Panc1 (cell line): Measurements from ENCODE around the gene CAMSAP3. TPM values are rescaled to one million over a fixed set of nuclear protein-coding genes. Genes with fewer than 3 reads are reported as not detected.
A peak's percentile ranks its signal among the peaks of the same experiment; 100 is the strongest.

Experiments used
- ATAC-seq: fragments of 200-7000 bp; cut with Tn5 transposase; 2 replicates; pipeline ENCODE4 v1.9.1; 2020; ENCODE audit warnings: mild to moderate bottlenecking, moderate library complexity
- Bru-seq: library from RNA; stranded (reverse); fragments of 400-500 nt; gene quantifications from one replicate; lab custom pipeline; 2021; lab: Mats Ljungman, UMichigan
- BruChase-seq, 2 experiments: library from RNA; stranded (reverse); fragments of 400-500 nt; gene quantifications; one replicate each; lab custom pipeline; 2021; lab: Mats Ljungman, UMichigan
- BruUV-seq: library from RNA; stranded (reverse); fragments of 400-500 nt; replicated peaks from 2 replicates; lab custom pipeline; 2021; lab: Mats Ljungman, UMichigan
- CTCF ChIA-PET: fragments of 300-600 bp; sonication (Branson Sonifier 250); formaldehyde crosslinking; loops from one replicate; lab custom pipeline; 2022; ENCODE audit warnings: antibody characterized with exemption; lab: Charles Lee
- POLR2A ChIA-PET: fragments of 300-600 bp; sonication (Branson Sonifier 250); formaldehyde crosslinking; loops from one replicate; lab custom pipeline; 2022; ENCODE audit warnings: antibody characterized with exemption; lab: Charles Lee
- DNase-seq: peaks from one replicate; pipeline ENCODE4 v3.0.0-alpha.2; 2010; ENCODE audit warnings: low read depth, low spot score
- H3K27ac ChIP-seq: 2 replicates; pipeline ENCODE4 v1.5.1; 2011; ENCODE audit warnings: mild to moderate bottlenecking, low read length, inconsistent platforms
- H3K27me3 ChIP-seq: fragments of 200-500 bp; sonication (Bioruptor generic); 2 replicates; pipeline ENCODE4 v1.6.0; 2014; ENCODE audit warnings: low read length, inconsistent platforms; ENCODE audit not compliant: control insufficient read depth, insufficient read depth
- H3K36me3 ChIP-seq: fragments of 200-500 bp; sonication (Bioruptor generic); 2 replicates; pipeline ENCODE4 v1.5.1; 2014; ENCODE audit warnings: inconsistent platforms, mild to moderate bottlenecking, low read length, moderate library complexity; ENCODE audit not compliant: control insufficient read depth, insufficient read depth
- H3K4me1 ChIP-seq: 2 replicates; pipeline ENCODE4 v1.5.1; 2011; ENCODE audit warnings: inconsistent platforms, mild to moderate bottlenecking, low read length, moderate library complexity; ENCODE audit not compliant: control insufficient read depth, insufficient read depth
- H3K4me3 ChIP-seq, 2 experiments: 2 replicates each; pipeline ENCODE4 v1.5.1; 2011 to 2012; ENCODE audit warnings: low read depth in 2 of 2, low read length in 2 of 2, mild to moderate bottlenecking in 2 of 2, inconsistent platforms in 1 of 2, moderate library complexity in 1 of 2
- H3K9me3 ChIP-seq: fragments of 200-500 bp; sonication (Bioruptor generic); 2 replicates; pipeline ENCODE4 v1.5.1; 2014; ENCODE audit warnings: low read depth, mild to moderate bottlenecking, inconsistent platforms, low read length, moderate library complexity; ENCODE audit not compliant: control insufficient read depth, insufficient read depth
- POLR2AphosphoS5 ChIP-seq: IDR thresholded peaks from 2 replicates; pipeline ENCODE4 v1.6.1; 2012; ENCODE audit warnings: mild to moderate bottlenecking, low read depth, low read length, moderate library complexity
- SIN3A ChIP-seq: IDR thresholded peaks from 2 replicates; pipeline ENCODE4 v1.6.1; 2012; ENCODE audit warnings: low read depth, mild to moderate bottlenecking, low read length, moderate library complexity, borderline replicate concordance; ENCODE audit not compliant: insufficient read depth
- TCF7L2 ChIP-seq: IDR thresholded peaks from 2 replicates; pipeline ENCODE4 v1.6.1; 2011; ENCODE audit warnings: mild to moderate bottlenecking, low read depth, low read length, inconsistent platforms
- in situ Hi-C: cut with HindIII; loops from 2 replicates; pipeline ENCODE4 v1.10.0; 2016; ENCODE audit warnings: low sequenced_read_pairs, low pct_unique_long_range_greater_than_20kb
- intact Hi-C: fragments of 100-400 bp; cut with micrococcal nuclease; formaldehyde crosslinking; loops from one replicate; pipeline ENCODE4 v1.10.0; 2022; ENCODE audit not compliant: unreplicated experiment
- long read RNA-seq: library from polyadenylated mRNA; unstranded; transcript quantifications from one replicate; pipeline ENCODE4 v2.0.0, GENCODE V29; 2021; ENCODE audit not compliant: unreplicated experiment
- polyA plus RNA-seq: library from polyadenylated mRNA; unstranded; fragments of >200 nt; gene quantifications from one replicate; pipeline ENCODE4 v1.2.1, GENCODE V29; 2012; ENCODE audit warnings: missing spikeins; ENCODE audit not compliant: insufficient read length
- total RNA-seq: library from RNA; stranded (reverse); gene quantifications from one replicate; pipeline ENCODE4 v1.2.1, GENCODE V29; 2021; ENCODE audit not compliant: unreplicated experiment
- TF ChIP-seq, protein P1 (sequence below), 2 experiments: IDR thresholded peaks; 2 replicates each; pipeline ENCODE4 v1.6.1; 2011 to 2012; ENCODE audit warnings: low read depth in 2 of 2, control low read depth in 1 of 2, low read length in 1 of 2, mild to moderate bottlenecking in 1 of 2, moderate library complexity in 1 of 2; ENCODE audit not compliant: insufficient read depth in 1 of 2
- TF ChIP-seq, protein P2 (sequence below): fragments of 450-650 bp; IDR thresholded peaks from 2 replicates; pipeline ENCODE4 v1.5.1; 2017; ENCODE audit warnings: mild to moderate bottlenecking

The CAMSAP3 gene, protein sequence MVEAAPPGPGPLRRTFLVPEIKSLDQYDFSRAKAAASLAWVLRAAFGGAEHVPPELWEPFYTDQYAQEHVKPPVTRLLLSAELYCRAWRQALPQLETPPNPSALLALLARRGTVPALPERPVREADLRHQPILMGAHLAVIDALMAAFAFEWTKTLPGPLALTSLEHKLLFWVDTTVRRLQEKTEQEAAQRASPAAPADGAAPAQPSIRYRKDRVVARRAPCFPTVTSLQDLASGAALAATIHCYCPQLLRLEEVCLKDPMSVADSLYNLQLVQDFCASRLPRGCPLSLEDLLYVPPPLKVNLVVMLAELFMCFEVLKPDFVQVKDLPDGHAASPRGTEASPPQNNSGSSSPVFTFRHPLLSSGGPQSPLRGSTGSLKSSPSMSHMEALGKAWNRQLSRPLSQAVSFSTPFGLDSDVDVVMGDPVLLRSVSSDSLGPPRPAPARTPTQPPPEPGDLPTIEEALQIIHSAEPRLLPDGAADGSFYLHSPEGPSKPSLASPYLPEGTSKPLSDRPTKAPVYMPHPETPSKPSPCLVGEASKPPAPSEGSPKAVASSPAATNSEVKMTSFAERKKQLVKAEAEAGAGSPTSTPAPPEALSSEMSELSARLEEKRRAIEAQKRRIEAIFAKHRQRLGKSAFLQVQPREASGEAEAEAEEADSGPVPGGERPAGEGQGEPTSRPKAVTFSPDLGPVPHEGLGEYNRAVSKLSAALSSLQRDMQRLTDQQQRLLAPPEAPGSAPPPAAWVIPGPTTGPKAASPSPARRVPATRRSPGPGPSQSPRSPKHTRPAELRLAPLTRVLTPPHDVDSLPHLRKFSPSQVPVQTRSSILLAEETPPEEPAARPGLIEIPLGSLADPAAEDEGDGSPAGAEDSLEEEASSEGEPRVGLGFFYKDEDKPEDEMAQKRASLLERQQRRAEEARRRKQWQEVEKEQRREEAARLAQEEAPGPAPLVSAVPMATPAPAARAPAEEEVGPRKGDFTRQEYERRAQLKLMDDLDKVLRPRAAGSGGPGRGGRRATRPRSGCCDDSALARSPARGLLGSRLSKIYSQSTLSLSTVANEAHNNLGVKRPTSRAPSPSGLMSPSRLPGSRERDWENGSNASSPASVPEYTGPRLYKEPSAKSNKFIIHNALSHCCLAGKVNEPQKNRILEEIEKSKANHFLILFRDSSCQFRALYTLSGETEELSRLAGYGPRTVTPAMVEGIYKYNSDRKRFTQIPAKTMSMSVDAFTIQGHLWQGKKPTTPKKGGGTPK
- total RNA-seq, result 1.7 TPM
- polyA plus RNA-seq, result 2.4 TPM
- percentile 23 among the genes with signal in this experiment for Bru-seq, nascent RNA
- percentile 25 among the genes with signal in this experiment for BruChase-seq, experiment 1, labeled RNA remaining after a 2-hour chase
- percentile 25 among the genes with signal in this experiment for BruChase-seq, experiment 2, labeled RNA remaining after a 6-hour chase
- long read RNA-seq, partial matches to known transcripts, result 0 of 1 reads
- long read RNA-seq, other reads (novel, unspliced or antisense), result 1 of 1 reads

DNA sequence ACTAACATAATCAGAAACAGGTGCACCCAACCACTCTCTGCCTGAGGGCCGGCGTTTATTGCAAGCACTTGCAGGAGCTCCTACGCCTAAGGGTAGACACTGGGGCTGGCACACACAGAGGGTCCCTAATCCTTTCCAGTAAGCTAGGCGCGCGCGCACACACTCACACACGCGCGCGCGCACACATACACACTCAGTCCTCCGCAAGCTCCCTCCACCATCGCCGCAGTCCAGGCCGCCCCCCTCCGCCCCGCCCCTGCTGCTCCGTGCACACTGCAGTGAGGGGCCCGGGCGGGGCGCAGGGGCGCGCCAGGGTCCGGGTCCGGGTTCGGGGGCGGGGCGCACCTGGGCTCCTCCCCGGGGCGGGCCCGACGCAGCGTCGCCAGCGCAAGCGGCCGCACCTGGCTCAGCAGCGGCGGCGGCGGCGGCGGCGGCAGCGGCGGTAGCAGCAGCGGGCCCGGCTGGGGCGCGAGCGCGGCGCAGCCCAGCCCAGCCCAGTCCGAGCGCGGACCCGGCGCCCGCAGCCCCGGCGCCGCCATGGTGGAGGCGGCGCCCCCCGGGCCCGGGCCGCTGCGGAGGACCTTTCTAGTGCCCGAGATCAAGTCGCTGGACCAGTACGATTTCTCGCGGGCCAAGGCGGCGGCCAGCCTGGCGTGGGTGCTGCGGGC, at the start of gene CAMSAP3:
Gene CAMSAP3, plus strand, starts transcription at position 398 of the 668 bp plus-strand sequence. Its CDS starts 140 bp downstream, at position 538.
- no peaks in the 10 kb centered on the region for H3K27me3 ChIP-seq
- CTCF ChIA-PET, result interaction anchor here (1.3 kb wide), 1 partner anchor 27 kb away, joined by 4 read pairs; no protein-coding TSS in a partner anchor
- H3K4me1 ChIP-seq, result no peaks in the 10 kb centered on the region
- DNase-seq (no peak), ATAC-seq (peak; percentile 91)
- no peak within 1 kb of the TSS for H3K27ac ChIP-seq
- no TSS peak for BruUV-seq
- POLR2A ChIA-PET, result no interaction called here
- TF ChIP-seq, protein P1, sequence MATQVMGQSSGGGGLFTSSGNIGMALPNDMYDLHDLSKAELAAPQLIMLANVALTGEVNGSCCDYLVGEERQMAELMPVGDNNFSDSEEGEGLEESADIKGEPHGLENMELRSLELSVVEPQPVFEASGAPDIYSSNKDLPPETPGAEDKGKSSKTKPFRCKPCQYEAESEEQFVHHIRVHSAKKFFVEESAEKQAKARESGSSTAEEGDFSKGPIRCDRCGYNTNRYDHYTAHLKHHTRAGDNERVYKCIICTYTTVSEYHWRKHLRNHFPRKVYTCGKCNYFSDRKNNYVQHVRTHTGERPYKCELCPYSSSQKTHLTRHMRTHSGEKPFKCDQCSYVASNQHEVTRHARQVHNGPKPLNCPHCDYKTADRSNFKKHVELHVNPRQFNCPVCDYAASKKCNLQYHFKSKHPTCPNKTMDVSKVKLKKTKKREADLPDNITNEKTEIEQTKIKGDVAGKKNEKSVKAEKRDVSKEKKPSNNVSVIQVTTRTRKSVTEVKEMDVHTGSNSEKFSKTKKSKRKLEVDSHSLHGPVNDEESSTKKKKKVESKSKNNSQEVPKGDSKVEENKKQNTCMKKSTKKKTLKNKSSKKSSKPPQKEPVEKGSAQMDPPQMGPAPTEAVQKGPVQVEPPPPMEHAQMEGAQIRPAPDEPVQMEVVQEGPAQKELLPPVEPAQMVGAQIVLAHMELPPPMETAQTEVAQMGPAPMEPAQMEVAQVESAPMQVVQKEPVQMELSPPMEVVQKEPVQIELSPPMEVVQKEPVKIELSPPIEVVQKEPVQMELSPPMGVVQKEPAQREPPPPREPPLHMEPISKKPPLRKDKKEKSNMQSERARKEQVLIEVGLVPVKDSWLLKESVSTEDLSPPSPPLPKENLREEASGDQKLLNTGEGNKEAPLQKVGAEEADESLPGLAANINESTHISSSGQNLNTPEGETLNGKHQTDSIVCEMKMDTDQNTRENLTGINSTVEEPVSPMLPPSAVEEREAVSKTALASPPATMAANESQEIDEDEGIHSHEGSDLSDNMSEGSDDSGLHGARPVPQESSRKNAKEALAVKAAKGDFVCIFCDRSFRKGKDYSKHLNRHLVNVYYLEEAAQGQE (IDR thresholded peaks at IDR 0.05; ENCODE audit: insufficient read depth in 1 of 2, low read depth in 2 of 2, low read length in 1 of 2), result no peak
- TF ChIP-seq, protein P2, sequence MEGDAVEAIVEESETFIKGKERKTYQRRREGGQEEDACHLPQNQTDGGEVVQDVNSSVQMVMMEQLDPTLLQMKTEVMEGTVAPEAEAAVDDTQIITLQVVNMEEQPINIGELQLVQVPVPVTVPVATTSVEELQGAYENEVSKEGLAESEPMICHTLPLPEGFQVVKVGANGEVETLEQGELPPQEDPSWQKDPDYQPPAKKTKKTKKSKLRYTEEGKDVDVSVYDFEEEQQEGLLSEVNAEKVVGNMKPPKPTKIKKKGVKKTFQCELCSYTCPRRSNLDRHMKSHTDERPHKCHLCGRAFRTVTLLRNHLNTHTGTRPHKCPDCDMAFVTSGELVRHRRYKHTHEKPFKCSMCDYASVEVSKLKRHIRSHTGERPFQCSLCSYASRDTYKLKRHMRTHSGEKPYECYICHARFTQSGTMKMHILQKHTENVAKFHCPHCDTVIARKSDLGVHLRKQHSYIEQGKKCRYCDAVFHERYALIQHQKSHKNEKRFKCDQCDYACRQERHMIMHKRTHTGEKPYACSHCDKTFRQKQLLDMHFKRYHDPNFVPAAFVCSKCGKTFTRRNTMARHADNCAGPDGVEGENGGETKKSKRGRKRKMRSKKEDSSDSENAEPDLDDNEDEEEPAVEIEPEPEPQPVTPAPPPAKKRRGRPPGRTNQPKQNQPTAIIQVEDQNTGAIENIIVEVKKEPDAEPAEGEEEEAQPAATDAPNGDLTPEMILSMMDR, result no peak
- TF ChIP-seq SIN3A, result no peak
- no peak for TF ChIP-seq TCF7L2
- no peak for TF ChIP-seq POLR2AphosphoS5
- H3K9me3 ChIP-seq, result no peaks in the 10 kb centered on the region
- H3K36me3 ChIP-seq, result no peaks in the 10 kb centered on the region; the same call in 1 of the 2 replicates
- in situ Hi-C loops, result no loop called here
- peak within 1 kb of the TSS; percentile 34 to 35 for H3K4me3 ChIP-seq
- intact Hi-C loops, result no loop called here

DNA sequence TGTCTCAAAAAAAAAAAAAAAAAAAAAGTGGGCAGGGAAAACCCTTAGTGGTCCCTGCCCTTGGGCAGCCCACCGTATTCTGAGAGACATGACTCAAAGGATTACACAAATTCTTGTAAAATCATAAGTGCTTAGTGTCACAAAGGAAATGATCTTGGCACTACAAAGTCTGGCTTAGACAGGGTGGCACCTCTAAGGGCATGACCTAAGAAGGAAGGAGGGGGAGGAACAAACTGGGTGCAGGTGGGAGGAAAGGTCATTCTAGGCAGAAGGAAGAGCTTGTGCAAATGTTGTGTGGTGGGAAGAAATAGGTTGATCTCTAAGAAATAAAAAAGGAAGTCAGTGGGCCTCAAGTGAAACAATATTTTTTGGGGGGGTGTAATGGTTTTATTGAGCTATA, 49.8 kb upstream of the CAMSAP3 start:
- Histone ChIP-seq H3K27me3 (no peaks in the 10 kb centered on the region), H3K27ac (no peak overlapping the region), H3K4me1 (no peaks in the 10 kb centered on the region), H3K4me3 (no peak overlapping the region), H3K36me3 (no peaks in the 10 kb centered on the region), H3K9me3 (no peaks in the 10 kb centered on the region)
- ChIA-PET POLR2A (no interaction called here), CTCF (no interaction called here)
- TF ChIP-seq, protein P2, result no peak
- TF ChIP-seq POLR2AphosphoS5, result no peak
- no peak for TF ChIP-seq SIN3A
- TF ChIP-seq TCF7L2, result no peak
- TF ChIP-seq, protein P1 (IDR thresholded peaks at IDR 0.05; ENCODE audit: insufficient read depth in 1 of 2, low read depth in 2 of 2, low read length in 1 of 2), result no peak
- ATAC-seq, result no peak
- in situ Hi-C loops, result no loop called here
- no peak for DNase-seq
- intact Hi-C loops, result no loop called here
- no TSS peak for BruUV-seq
